Loucy (cell line): ENCODE data around the gene HSPA2.
A peak's percentile ranks its signal among the peaks of the same experiment; 100 is the strongest.

ENCODE experiments used
- H2AFZ ChIP-seq: fragments of 200-600 bp; sonication (generic); 2 replicates; pipeline ENCODE4 v1.6.0; 2016; ENCODE audit warnings: antibody characterized with exemption, mild to moderate bottlenecking, low read length, moderate library complexity
- H3F3A ChIP-seq: fragments of 200-600 bp; 2 replicates; pipeline ENCODE4 v1.6.0; 2016; ENCODE audit warnings: antibody characterized with exemption, low read depth, mild to moderate bottlenecking
- H3K27me3 ChIP-seq: fragments of 200-600 bp; sonication (generic); 2 replicates; pipeline ENCODE4 v1.6.1; 2014; ENCODE audit warnings: low read length, mild to moderate bottlenecking; ENCODE audit not compliant: insufficient read depth, poor library complexity, severe bottlenecking
- H3K36me3 ChIP-seq: fragments of 200-600 bp; sonication (generic); 2 replicates; pipeline ENCODE4 v1.6.1; 2016; ENCODE audit warnings: low read length; ENCODE audit not compliant: insufficient read depth
- H3K4me1 ChIP-seq: fragments of 200-600 bp; sonication (generic); 2 replicates; pipeline ENCODE4 v1.5.1; 2014; ENCODE audit warnings: low read length, mild to moderate bottlenecking; ENCODE audit not compliant: insufficient read depth, poor library complexity, severe bottlenecking
- H3K4me2 ChIP-seq: fragments of 200-600 bp; sonication (generic); 2 replicates; pipeline ENCODE4 v1.6.0; 2014; ENCODE audit warnings: antibody characterized with exemption, low read length, low read depth, mild to moderate bottlenecking; ENCODE audit not compliant: poor library complexity, severe bottlenecking
- H3K4me3 ChIP-seq: fragments of 200-600 bp; sonication (generic); 2 replicates; pipeline ENCODE4 v1.5.1; 2014; ENCODE audit warnings: low read length, mild to moderate bottlenecking, mixed read lengths; ENCODE audit not compliant: poor library complexity, severe bottlenecking
- H3K79me2 ChIP-seq: fragments of 200-600 bp; sonication (generic); 2 replicates; pipeline ENCODE4 v1.6.1; 2014; ENCODE audit warnings: low read length; ENCODE audit not compliant: insufficient read depth
- H3K9ac ChIP-seq: fragments of 200-600 bp; sonication (generic); 2 replicates; pipeline ENCODE4 v1.6.0; 2014; ENCODE audit warnings: mild to moderate bottlenecking, low read depth, low read length, moderate library complexity; ENCODE audit not compliant: poor library complexity, severe bottlenecking
- H3K9me2 ChIP-seq: fragments of 200-600 bp; sonication (generic); replicated peaks from 2 replicates; pipeline ENCODE4 v1.6.1; 2016; ENCODE audit warnings: low read depth, low read length, mixed read lengths
- H3K9me3 ChIP-seq: fragments of 200-600 bp; sonication (generic); 2 replicates; pipeline ENCODE4 v1.6.1; 2014; ENCODE audit warnings: mild to moderate bottlenecking, antibody characterized with exemption, low read length, low read depth; ENCODE audit not compliant: insufficient read depth
- H4K20me1 ChIP-seq: fragments of 200-600 bp; sonication (generic); 2 replicates; pipeline ENCODE4 v1.6.0; 2014; ENCODE audit warnings: antibody characterized with exemption, low read length, mild to moderate bottlenecking; ENCODE audit not compliant: insufficient read depth, poor library complexity, severe bottlenecking
- EZH2phosphoT487 ChIP-seq: fragments of 200-600 bp; IDR thresholded peaks from 2 replicates; pipeline ENCODE4 v1.6.1; 2018; ENCODE audit warnings: antibody characterized with exemption, mild to moderate bottlenecking, moderate library complexity, borderline replicate concordance
- TF ChIP-seq, protein P1 (sequence below): fragments of 200-600 bp; sonication (generic); conservative IDR thresholded peaks from 2 replicates; pipeline ENCODE4 v1.5.1; 2014; ENCODE audit warnings: mild to moderate bottlenecking, antibody characterized with exemption, low read length

Gene HSPA2

DNA sequence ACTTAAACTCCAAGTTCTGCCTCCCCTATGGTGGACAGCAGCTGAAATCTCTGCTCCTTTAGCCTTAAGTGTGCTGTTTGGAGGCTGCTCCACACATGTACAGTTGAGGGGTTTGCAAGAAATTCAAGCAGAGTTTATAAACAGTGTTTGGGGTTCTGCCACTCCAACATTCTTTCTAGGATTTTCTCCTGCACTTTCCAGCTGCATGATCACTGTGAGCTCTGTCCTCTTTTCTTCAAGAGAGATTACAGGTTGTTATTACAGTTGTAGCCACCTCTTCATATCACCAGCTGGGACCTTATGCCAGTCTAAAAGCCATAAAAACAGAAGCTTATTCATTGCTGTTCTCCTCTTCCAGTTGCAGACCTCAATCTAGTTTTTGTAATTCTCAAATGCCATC, 45.3 kb upstream of the HSPA2 start:
- TF ChIP-seq EZH2phosphoT487, result no peak
- TF ChIP-seq, protein P1, sequence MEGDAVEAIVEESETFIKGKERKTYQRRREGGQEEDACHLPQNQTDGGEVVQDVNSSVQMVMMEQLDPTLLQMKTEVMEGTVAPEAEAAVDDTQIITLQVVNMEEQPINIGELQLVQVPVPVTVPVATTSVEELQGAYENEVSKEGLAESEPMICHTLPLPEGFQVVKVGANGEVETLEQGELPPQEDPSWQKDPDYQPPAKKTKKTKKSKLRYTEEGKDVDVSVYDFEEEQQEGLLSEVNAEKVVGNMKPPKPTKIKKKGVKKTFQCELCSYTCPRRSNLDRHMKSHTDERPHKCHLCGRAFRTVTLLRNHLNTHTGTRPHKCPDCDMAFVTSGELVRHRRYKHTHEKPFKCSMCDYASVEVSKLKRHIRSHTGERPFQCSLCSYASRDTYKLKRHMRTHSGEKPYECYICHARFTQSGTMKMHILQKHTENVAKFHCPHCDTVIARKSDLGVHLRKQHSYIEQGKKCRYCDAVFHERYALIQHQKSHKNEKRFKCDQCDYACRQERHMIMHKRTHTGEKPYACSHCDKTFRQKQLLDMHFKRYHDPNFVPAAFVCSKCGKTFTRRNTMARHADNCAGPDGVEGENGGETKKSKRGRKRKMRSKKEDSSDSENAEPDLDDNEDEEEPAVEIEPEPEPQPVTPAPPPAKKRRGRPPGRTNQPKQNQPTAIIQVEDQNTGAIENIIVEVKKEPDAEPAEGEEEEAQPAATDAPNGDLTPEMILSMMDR, result no peak
- Histone ChIP-seq H3K9me2 (no peaks in the 10 kb centered on the region), H3K79me2 (peaks cover 39% of the 10 kb centered on the region), H3K9me3 (no peaks in the 10 kb centered on the region), H3K9ac (no peak overlapping the region), H2AFZ (no peak overlapping the region), H4K20me1 (peaks cover 19% of the 10 kb centered on the region), H3K4me2 (no peak overlapping the region), H3K4me1 (peaks cover 30% of the 10 kb centered on the region), H3K4me3 (no peak overlapping the region), H3K27me3 (no peaks in the 10 kb centered on the region), H3F3A (no peaks in the 10 kb centered on the region), H3K36me3 (no peaks in the 10 kb centered on the region)

DNA sequence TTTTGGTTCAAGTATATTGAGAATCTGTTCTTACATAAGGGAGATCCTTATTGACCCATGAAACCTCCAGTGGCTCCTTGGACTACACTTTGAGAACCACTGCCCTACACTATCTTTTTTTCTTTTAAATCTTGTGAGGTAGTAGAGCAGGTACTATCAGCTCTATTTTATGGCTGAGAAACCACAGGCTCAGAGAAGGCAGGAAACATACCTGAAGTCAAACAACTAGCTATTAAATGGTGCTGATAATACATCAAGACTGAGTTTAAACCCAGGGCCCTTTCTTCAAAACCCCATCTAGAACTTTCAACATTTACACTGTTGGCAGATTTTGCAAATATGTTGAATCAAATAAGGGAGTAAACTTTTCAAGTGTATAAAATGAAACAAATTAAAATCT, 43.8 kb upstream of the HSPA2 start:
- Histone ChIP-seq H3K4me3 (no peak overlapping the region), H2AFZ (no peak overlapping the region), H3K9ac (no peak overlapping the region), H3K36me3 (no peaks in the 10 kb centered on the region), H3F3A (peaks cover 7% of the 10 kb centered on the region; the same call in 1 of the 2 replicates), H3K27me3 (no peaks in the 10 kb centered on the region), H3K79me2 (peaks cover 41% of the 10 kb centered on the region), H3K4me2 (no peak overlapping the region), H3K9me2 (no peaks in the 10 kb centered on the region), H3K4me1 (peaks cover 40% of the 10 kb centered on the region), H3K9me3 (no peaks in the 10 kb centered on the region), H4K20me1 (peaks cover 25% of the 10 kb centered on the region)
- TF ChIP-seq EZH2phosphoT487, result no peak
- TF ChIP-seq, protein P1, result no peak

DNA sequence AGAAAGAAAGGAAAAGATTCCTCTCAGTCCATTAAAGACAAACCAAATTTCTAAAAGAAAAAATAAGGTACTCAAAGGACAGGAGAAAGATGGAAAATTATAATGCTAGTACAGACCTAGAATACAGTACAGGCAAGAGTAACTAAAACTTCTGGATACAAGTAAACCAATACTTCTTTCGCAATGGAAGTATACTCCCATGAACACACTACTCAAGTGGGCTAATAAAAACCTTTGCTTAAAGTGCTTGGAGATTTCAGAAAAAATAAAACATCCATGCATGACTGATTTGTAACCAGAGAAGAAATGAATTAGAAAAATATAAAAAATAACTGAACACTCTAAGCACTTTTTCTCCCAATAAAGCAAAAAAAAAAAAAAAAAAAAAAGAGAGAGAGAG, 40.5 kb upstream of the HSPA2 start:
- Histone ChIP-seq H3K4me2 (peak overlapping the region; percentile 61), H3K4me3 (peak overlapping the region; percentile 41), H3K9me2 (no peaks in the 10 kb centered on the region), H4K20me1 (peaks cover 38% of the 10 kb centered on the region), H3K27me3 (no peaks in the 10 kb centered on the region), H3K9ac (peak overlapping the region; percentile 20), H3F3A (peaks cover 10% of the 10 kb centered on the region; the same call in 1 of the 2 replicates), H2AFZ (no peak overlapping the region), H3K9me3 (no peaks in the 10 kb centered on the region), H3K79me2 (peaks cover 57% of the 10 kb centered on the region), H3K4me1 (peaks cover 45% of the 10 kb centered on the region), H3K36me3 (no peaks in the 10 kb centered on the region)
- TF ChIP-seq EZH2phosphoT487, result no peak
- TF ChIP-seq, protein P1, result no peak
